Pons (tissue), 1 donor: Measurements from ENCODE around the gene CUL2.
"Not testable (repeated sequence)": the region's sequence is repeated elsewhere in the genome, so short reads cannot be mapped to it uniquely, and the experiment has no call there.

Source experiments
- DNase-seq: peaks from one replicate; pipeline ENCODE4 v3.0.0-alpha.2; 2016; ENCODE audit warnings: low spot score

Gene CUL2

DNA sequence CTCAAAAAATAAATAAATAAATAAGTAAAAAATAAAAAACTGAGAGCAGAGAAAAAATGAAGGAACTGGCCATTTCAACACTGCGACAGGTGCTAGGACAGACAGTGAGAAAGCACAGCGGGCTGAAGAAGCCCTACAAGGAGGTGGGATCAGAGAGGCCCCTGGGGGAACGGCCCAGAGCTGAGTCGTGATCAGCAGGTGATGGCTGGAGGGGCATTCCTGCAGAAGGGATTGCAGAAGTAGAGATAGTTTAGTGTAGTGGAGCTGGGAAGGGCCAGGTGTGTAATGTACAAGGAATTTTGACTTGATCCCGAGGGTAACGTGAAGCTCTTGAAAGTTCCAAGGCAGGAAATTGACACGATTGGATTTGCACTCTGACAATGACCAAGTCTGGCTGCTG, 112.1 kb downstream of the CUL2 start:
- no peak for DNase-seq

DNA sequence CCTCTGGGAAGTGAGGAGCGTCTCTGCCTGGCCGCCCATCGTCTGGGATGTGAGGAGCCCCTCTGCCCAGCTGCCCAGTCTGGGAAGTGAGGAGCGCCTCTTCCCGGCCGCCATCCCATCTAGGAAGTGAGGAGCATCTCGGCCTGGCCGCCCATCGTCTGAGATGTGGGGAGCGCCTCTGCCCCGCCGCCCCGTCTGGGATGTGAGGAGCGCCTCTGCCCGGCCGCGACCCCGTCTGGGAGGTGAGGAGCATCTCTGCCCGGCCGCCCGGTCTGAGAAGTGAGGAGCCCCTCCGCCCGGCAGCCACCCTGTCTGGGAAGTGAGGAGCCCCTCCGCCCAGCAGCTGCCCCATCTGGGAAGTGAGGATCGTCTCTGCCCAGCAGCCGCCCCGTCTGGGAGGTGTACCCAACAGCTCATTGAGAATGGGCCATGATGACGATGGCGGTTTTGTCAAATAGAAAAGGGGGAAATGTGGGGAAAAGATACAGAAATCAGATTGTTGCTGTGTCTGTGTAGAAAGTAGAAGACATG, 113.7 kb downstream of the CUL2 start:
- DNase-seq = not testable (repeated sequence)

DNA sequence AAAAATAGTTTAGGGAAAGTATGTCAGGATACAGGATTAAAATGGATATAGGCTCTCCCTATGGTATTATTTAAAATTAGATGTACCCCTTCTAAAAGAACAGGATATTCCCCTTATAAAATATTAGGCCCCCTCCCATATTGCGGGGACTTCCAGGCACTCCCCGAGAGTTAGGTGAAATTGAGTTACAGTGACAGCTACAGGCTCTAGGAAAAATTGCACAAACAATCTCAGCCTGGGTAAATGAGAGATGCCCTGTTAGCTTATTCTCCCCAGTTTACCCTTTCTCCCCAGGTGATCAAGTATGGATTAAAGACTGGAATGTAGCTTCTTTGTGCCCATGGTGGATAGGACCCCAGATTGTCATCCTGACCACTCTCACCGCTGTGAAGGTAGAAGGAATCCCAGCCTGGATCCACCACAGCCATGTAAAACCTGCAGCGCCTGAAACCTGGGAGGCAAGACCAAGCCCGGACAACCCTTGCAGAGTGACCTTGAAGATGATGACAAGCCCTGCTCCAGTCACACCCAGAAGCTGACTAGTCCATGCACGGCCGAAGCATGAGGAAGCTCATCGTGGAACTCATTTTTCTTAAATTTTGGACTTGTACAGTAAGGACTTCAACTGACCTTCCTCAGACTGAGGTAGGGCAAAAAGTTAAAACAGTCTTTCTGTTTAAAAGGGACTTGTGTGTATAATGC, 115.6 kb downstream of the CUL2 start:
- not testable (repeated sequence) for DNase-seq

DNA sequence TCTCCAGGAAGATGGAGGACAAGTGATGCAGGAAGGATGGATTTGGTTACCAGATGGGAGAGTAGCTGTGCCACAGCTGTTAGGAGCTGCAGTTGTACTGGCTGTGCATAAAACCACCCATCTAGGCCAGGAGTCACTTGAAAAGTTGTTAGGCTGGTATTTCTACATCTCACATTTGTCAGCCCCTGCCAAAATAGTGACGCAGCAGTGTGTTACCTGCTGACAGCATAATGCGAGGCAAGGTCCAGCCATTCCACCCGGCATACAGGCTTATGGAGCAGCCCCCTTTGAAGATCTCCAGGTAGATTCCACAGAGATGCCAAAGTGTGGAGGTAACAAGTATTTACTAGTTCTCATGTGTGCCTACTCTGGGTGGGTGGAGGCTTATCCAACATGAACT, 116.4 kb downstream of the CUL2 start:
- not testable (repeated sequence) for DNase-seq

- DNase-seq = not testable (repeated sequence)
Measured at GRCh38 chr10:34973121-34973520, 117.0 kb downstream of the CUL2 start.

GRCh38 chr10:34972591-34972990, 117.5 kb downstream of the CUL2 start:
- not testable (repeated sequence) for DNase-seq

- DNase-seq = not testable (repeated sequence)
Measured at GRCh38 chr10:34971606-34972334, 118.4 kb downstream of the CUL2 start.

- no peak for DNase-seq
Measured at GRCh38 chr10:34969171-34969570, 121.0 kb downstream of the CUL2 start.

- peak; percentile 53 for DNase-seq
Measured at GRCh38 chr10:34967335-34967880, 122.7 kb downstream of the CUL2 start.

DNA sequence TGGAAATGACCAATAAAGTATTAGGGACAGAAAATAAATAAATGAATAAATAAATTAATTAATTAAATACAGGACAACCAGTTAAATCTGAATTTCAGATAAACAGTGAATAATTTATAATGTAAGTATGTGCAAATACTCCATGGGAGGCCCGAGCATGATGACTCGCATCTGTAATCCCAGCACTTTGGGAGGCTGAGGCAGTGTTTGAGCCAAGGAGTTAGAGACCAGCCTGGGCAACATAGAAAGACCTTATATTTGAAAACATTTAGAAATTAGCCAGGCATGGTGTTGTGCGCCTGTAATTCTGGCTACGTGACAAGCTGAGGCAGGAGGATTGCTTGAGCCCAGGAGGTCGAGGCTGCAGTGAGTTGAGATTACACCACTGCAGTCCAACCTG, 123.7 kb downstream of the CUL2 start:
- DNase-seq = no peak

DNA sequence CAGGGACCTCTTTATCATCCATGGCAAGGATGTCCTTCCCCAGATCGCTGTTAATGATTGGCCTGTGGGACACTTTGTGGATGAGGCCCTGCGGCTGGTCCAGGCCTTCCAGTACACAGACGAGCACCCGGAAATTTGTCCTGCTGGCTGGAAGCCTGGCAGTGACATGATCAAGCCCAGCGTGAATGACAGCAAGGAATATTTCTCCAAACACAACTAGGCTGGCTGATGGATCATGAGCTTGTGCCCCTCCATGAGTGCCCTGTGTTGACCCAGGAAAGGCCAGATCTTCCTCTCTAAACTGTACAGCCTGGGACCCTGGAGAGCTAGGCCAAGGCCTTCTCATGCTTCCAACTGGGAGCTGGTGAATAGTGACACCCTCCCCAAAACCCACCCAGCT, 124.1 kb downstream of the CUL2 start:
- DNase-seq = no peak

DNA sequence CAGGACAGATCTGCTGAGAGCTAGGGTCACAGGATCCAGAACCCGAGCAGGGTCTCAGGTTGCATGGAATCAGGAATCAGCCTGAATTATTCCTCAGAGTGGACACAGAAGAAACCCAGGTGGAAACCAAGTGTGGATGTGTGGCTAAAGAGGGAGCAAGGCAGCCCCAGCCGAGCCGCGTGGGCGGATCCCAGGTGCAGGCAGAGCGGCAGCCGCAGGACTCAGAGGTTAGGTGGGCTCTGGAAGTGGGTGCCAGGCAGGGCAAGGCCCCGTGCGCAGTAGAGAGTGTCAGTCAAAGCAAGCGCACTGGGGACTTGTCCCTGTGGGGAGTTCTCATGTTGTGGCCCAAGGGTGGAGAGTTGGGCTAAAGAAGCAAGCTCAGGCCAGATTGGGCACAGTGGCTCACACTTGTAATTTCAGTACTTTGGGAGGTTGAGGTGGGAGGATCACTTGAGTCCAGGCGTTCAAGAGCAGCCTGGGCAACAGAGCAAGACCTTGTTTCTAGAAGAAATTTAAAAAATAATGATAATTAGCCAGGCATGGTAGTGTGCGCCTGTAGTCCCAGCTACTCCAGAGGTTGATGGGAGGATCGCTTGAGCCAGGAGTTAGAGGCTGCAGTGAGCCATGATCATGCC, 125.9 kb downstream of the CUL2 start:
- DNase-seq = no peak

GRCh38 chr10:34962866-34963265, 127.3 kb downstream of the CUL2 start:
- DNase-seq = no peak

DNA sequence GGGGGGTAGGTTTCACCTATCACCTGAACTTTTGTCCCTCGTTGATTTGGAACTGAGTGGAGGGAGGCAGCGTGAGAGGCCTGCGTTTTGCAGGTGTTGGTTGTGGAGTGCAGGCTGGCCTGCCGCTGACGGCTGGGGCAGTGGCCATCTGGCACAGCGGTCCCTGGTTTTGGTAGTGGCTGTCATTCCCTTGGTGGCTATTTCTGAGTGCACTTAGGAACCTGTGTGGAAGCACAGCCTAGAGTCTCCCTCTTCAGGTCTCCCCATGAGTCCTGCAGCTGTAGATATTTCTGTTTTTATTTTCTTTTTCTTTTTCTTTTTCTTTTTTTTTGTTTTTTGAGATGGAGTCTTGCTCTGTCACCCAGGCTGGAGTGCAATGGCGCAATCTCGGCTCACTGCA, 129.2 kb downstream of the CUL2 start:
- DNase-seq = no peak

DNA sequence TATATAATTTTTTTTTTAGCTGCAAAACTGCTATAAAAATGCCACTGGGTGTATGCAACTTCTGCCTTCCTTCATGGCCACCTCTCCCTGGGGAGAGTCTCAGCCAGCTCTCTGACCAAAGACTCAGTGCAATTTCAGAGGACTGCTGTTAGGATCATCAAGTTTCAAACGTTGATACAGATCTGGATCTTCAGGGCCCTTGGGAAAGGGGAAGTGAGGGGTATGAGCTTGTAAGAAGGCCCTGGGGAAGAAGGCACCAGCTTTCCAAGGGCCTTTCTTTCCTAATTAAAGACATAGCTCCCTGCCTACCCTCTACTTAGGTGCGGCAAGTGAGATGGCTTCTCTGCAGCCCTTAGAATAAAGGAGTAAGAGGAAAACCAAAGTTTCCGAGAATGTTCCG, 130.4 kb downstream of the CUL2 start:
- no peak for DNase-seq

GRCh38 chr10:34959321-34959720, 130.8 kb downstream of the CUL2 start:
- DNase-seq = no peak
